CD14-positive monocyte (primary cell): ENCODE measurements around the gene INPP5A. TPM values are rescaled to one million over a fixed set of nuclear protein-coding genes. Genes with fewer than 3 reads are reported as not detected.

Source experiments
- DNase-seq, 3 donors: peaks; one replicate each; pipeline ENCODE4 v3.0.0-alpha.2; 2011 to 2022
- H2AFZ ChIP-seq: 2 replicates; pipeline ENCODE4 v1.6.0; 2012; ENCODE audit warnings: mild to moderate bottlenecking, low read depth, low read length, inconsistent platforms; ENCODE audit not compliant: insufficient read depth, poor library complexity, severe bottlenecking
- H3K27ac ChIP-seq, 2 donors: 1 replicate in 1 of 2; 2 replicates in 1 of 2; pipeline ENCODE4 v1.5.1; 2012 to 2013; ENCODE audit warnings: low read length in 2 of 2, control low read depth in 1 of 2, inconsistent platforms in 1 of 2, low read depth in 1 of 2, mild to moderate bottlenecking in 1 of 2
- H3K27me3 ChIP-seq, 2 donors: one replicate each; pipeline versions ENCODE4 v1.6.0 to v1.6.1; 2011 to 2013; ENCODE audit warnings: low read length in 2 of 2; ENCODE audit not compliant: control insufficient read depth in 2 of 2, insufficient read depth in 2 of 2
- H3K36me3 ChIP-seq, 2 donors: replicated peaks in 1 of 2; 1 replicate in 1 of 2; 2 replicates in 1 of 2; pipeline versions ENCODE4 v1.5.1 to v1.6.1; 2012 to 2013; ENCODE audit warnings: low read length in 2 of 2, control low read depth in 1 of 2, inconsistent platforms in 1 of 2, mild to moderate bottlenecking in 1 of 2; ENCODE audit not compliant: insufficient read depth in 2 of 2, control insufficient read depth in 1 of 2
- H3K4me1 ChIP-seq, 2 donors: 1 replicate in 1 of 2; 2 replicates in 1 of 2; pipeline versions ENCODE4 v1.5.1 to v1.6.1; 2012 to 2013; ENCODE audit warnings: low read length in 2 of 2, control low read depth in 1 of 2, inconsistent platforms in 1 of 2, mild to moderate bottlenecking in 1 of 2, moderate library complexity in 1 of 2; ENCODE audit not compliant: insufficient read depth in 2 of 2, control insufficient read depth in 1 of 2
- H3K4me2 ChIP-seq: replicated peaks from 2 replicates; pipeline ENCODE3; 2012; ENCODE audit warnings: low read length, moderate library complexity, mild to moderate bottlenecking; ENCODE audit not compliant: poor library complexity, severe bottlenecking; ENCODE audit errors: extremely low read depth
- H3K4me3 ChIP-seq, 3 experiments: fragments of 200-600 bp in 1 of 3; sonication (generic) in 1 of 3; replicated peaks in 1 of 3; 1 replicate in 2 of 3; 2 replicates in 1 of 3; pipeline ENCODE4 v1.5.1; 2011 to 2013; ENCODE audit warnings: low read length in 3 of 3, mild to moderate bottlenecking in 3 of 3, control low read depth in 2 of 3, low read depth in 2 of 3, inconsistent platforms in 1 of 3, moderate library complexity in 1 of 3
- H3K79me2 ChIP-seq: 2 replicates; pipeline ENCODE4 v1.6.0; 2012; ENCODE audit warnings: mild to moderate bottlenecking, control low read depth, inconsistent platforms, low read length, moderate library complexity; ENCODE audit not compliant: insufficient read depth
- H3K9ac ChIP-seq: 2 replicates; pipeline ENCODE4 v1.6.0; 2017; ENCODE audit warnings: low read length, mild to moderate bottlenecking; ENCODE audit not compliant: insufficient read depth, poor library complexity, severe bottlenecking
- H3K9me3 ChIP-seq, 2 donors: replicated peaks in 1 of 2; 1 replicate in 1 of 2; 2 replicates in 1 of 2; pipeline versions ENCODE4 v1.5.1 to v1.6.1; 2012 to 2013; ENCODE audit warnings: low read length in 2 of 2, control low read depth in 1 of 2; ENCODE audit not compliant: control insufficient read depth in 1 of 2, insufficient read depth in 1 of 2
- H4K20me1 ChIP-seq: 2 replicates; pipeline ENCODE4 v1.6.0; 2012; ENCODE audit warnings: mild to moderate bottlenecking, low read length, control low read depth, moderate library complexity; ENCODE audit not compliant: insufficient read depth
- H3K27ac Mint-ChIP-seq, 7 donors: one replicate each; pipeline ENCODE4 v1.8.0; 2020; ENCODE audit warnings: mild to moderate bottlenecking in 7 of 7, mixed read lengths in 7 of 7, moderate library complexity in 6 of 7, inconsistent platforms in 2 of 7
- H3K27me3 Mint-ChIP-seq, 3 donors: one replicate each; pipeline ENCODE4 v1.8.0; 2021 to 2022; ENCODE audit warnings: low read depth in 3 of 3, mild to moderate bottlenecking in 3 of 3, mixed read lengths in 3 of 3, moderate library complexity in 3 of 3, inconsistent platforms in 1 of 3
- H3K36me3 Mint-ChIP-seq, 2 donors: one replicate each; pipeline ENCODE4 v1.8.0; 2020; ENCODE audit warnings: mixed read lengths in 2 of 2, inconsistent platforms in 1 of 2, mild to moderate bottlenecking in 1 of 2
- H3K4me1 Mint-ChIP-seq: one replicate; pipeline ENCODE4 v1.8.0; 2020; ENCODE audit warnings: mild to moderate bottlenecking, mixed read lengths
- H3K4me3 Mint-ChIP-seq, 2 donors: one replicate each; pipeline ENCODE4 v1.8.0; 2020; ENCODE audit warnings: mild to moderate bottlenecking in 2 of 2, mixed read lengths in 2 of 2, moderate library complexity in 1 of 2
- H3K9me3 Mint-ChIP-seq, 7 donors: one replicate each; pipeline ENCODE4 v1.8.0; 2020 to 2022; ENCODE audit warnings: mixed read lengths in 7 of 7, mild to moderate bottlenecking in 6 of 7, moderate library complexity in 6 of 7, inconsistent platforms in 2 of 7
- WGBS: methylation state at CpG from one replicate; pipeline ENCODE4 v1.1.5; 2013; ENCODE audit warnings: missing lambda C conversion rate; ENCODE audit not compliant: insufficient coverage; 5-methylcytosine and 5-hydroxymethylcytosine counted together
- intact Hi-C, 2 donors: fragments of 100-400 bp; cut with micrococcal nuclease; formaldehyde crosslinking; loops; one replicate each; pipeline versions ENCODE4 v1.15.0 to v1.15.1; 2023
- polyA plus RNA-seq, 3 donors: library from polyadenylated mRNA; depleted of rRNA in 1 of 3; unstranded in 2 of 3; stranded (reverse) in 1 of 3; fragments of 300-500 nt in 2 of 3; fragments of >200 nt in 1 of 3; fragmentation: Illumina TruSeq in 2 of 3; gene quantifications; 1 replicate in 2 of 3; 2 replicates in 1 of 3; pipeline ENCODE4 v1.2.3, GENCODE V29; 2012 to 2021
- TF ChIP-seq, protein P1 (sequence below): fragments of 200-600 bp; IDR thresholded peaks from one replicate; pipeline ENCODE4 v1.8.0; 2022; ENCODE audit warnings: antibody characterized with exemption, mild to moderate bottlenecking

The INPP5A gene
- polyA plus RNA-seq, 3 donors: 0.87 to 17.2 (median 2.9) TPM

DNA sequence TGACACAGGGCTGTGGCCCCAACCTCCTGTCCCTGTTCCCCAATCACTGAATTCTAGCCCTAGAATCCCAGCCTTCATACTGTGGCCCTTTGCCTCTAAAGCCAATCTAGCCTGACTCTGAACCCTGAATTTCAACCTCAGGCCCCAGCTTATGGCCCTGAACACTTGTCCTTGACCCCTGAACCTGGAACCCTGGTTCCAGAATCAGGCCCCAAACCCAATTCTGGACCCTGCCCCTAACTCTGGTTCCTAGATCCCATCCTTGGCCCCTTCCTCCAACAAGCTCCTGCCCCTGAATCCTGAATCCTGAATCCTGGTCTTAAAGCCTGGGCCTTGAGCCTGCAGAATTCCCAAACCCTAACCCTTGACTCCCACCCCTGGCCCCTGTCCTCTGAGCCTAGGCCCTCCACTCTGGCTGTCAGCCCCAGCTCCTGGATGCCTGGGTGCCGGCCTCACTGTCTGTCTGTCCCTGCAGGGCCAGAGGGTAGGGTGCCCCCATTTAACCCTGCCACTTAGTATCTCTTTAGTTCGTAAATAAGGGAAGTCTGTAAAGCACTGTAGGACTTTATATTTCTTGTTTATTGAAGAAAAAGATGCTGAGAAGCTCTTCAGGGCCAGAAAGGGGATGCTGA lies 1.3 kb downstream of the INPP5A start:
- Histone ChIP-seq H3K79me2 (peaks cover 60% of the 10 kb centered on the region), H4K20me1 (peaks cover 59% of the 10 kb centered on the region), H3K4me1 (peaks cover 50 to 66% of the 10 kb centered on the region in 2 donors), H3K27me3 (no peaks in the 10 kb centered on the region), H2AFZ (no peak overlapping the region), H3K36me3 (peaks cover 0 to 11% of the 10 kb centered on the region in 2 donors), H3K9me3 (no peaks in the 10 kb centered on the region), H3K27ac (peak overlapping the region; percentile 19 to 76), H3K4me2 (peak overlapping the region; percentile 85), H3K9ac (peak overlapping the region; percentile 81), H3K4me3 (peak overlapping the region; percentile 56 to 86 (median 84))
- Mint-ChIP-seq H3K4me1 (peaks cover 65% of the 10 kb centered on the region), H3K27me3 (peaks cover under 1 to 11% (median 5%) of the 10 kb centered on the region in 3 donors), H3K36me3 (peaks cover 30 to 50% of the 10 kb centered on the region in 2 donors), H3K4me3 (peak overlapping the region; percentile 97 to 100), H3K27ac (peak overlapping the region; percentile 90 to 97 (median 94)), H3K9me3 (peaks cover 0 to 2% (median 0%) of the 10 kb centered on the region in 7 donors)
- 100% methylated on average over 1 of the region's 2 CpGs for WGBS
- intact Hi-C loops: loop anchor here (5.0 to 10.0 kb wide), 9 partner anchors 33 to 234 kb away; partner anchors contain the start of genes LRRC27 (in 1 of the 2) and STK32C (in 1 of the 2)
- no peak for DNase-seq
- TF ChIP-seq, protein P1, sequence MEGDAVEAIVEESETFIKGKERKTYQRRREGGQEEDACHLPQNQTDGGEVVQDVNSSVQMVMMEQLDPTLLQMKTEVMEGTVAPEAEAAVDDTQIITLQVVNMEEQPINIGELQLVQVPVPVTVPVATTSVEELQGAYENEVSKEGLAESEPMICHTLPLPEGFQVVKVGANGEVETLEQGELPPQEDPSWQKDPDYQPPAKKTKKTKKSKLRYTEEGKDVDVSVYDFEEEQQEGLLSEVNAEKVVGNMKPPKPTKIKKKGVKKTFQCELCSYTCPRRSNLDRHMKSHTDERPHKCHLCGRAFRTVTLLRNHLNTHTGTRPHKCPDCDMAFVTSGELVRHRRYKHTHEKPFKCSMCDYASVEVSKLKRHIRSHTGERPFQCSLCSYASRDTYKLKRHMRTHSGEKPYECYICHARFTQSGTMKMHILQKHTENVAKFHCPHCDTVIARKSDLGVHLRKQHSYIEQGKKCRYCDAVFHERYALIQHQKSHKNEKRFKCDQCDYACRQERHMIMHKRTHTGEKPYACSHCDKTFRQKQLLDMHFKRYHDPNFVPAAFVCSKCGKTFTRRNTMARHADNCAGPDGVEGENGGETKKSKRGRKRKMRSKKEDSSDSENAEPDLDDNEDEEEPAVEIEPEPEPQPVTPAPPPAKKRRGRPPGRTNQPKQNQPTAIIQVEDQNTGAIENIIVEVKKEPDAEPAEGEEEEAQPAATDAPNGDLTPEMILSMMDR: no peak

GRCh38 chr10:132539431-132539839 lies 1.8 kb downstream of the INPP5A start:
- Histone ChIP-seq H4K20me1 (peaks cover 65% of the 10 kb centered on the region), H3K36me3 (peaks cover 0 to 11% of the 10 kb centered on the region in 2 donors), H3K4me3 (peak overlapping the region in 1 of 3 experiments; percentile 84), H3K9me3 (no peaks in the 10 kb centered on the region), H3K79me2 (peaks cover 66% of the 10 kb centered on the region), H2AFZ (no peak overlapping the region), H3K27ac (peak overlapping the region in 1 of 2 donors; percentile 76), H3K4me2 (peak overlapping the region; percentile 85), H3K4me1 (peaks cover 55 to 71% of the 10 kb centered on the region in 2 donors), H3K27me3 (no peaks in the 10 kb centered on the region), H3K9ac (peak overlapping the region; percentile 81)
- peaks cover 0 to 2% (median 0%) of the 10 kb centered on the region in 7 donors for H3K9me3 Mint-ChIP-seq
- 54% methylated on average over 4 of the region's 11 CpGs for WGBS
- peaks cover 0 to 11% (median 9%) of the 10 kb centered on the region in 3 donors for H3K27me3 Mint-ChIP-seq
- intact Hi-C loops: loop anchor here (5.0 to 10.0 kb wide), 9 partner anchors 33 to 235 kb away; partner anchors contain the start of genes LRRC27 (in 1 of the 2) and STK32C (in 1 of the 2)
- H3K27ac Mint-ChIP-seq: peak overlapping the region in 3 of 7 donors; percentile 70 to 94 (median 94)
- H3K36me3 Mint-ChIP-seq: peaks cover 30 to 53% of the 10 kb centered on the region in 2 donors
- peak overlapping the region; percentile 97 to 100 for H3K4me3 Mint-ChIP-seq
- peaks cover 69% of the 10 kb centered on the region for H3K4me1 Mint-ChIP-seq
- DNase-seq: no peak
- TF ChIP-seq, protein P1: no peak
